Tibial nerve (tissue), 4 donors: ENCODE data around the gene FRMPD1. TPM values are rescaled to one million over a fixed set of nuclear protein-coding genes. Genes with fewer than 3 reads are reported as not detected.

Experiments used
- DNase-seq, 2 donors: peaks; one replicate each; pipeline ENCODE4 v3.0.0-alpha.2; 2019; ENCODE audit warnings: low spot score in 2 of 2
- H3K27ac ChIP-seq, 4 donors: fragments of 200-600 bp; sonication (generic) in 3 of 4; one replicate each; pipeline ENCODE4 v1.5.1; 2017 to 2019; ENCODE audit warnings: mild to moderate bottlenecking in 1 of 4
- H3K27me3 ChIP-seq, 2 donors: fragments of 200-600 bp; sonication (generic) in 1 of 2; one replicate each; pipeline versions ENCODE4 v1.5.1 to v1.6.0; 2017 to 2019
- H3K36me3 ChIP-seq, 3 donors: fragments of 200-600 bp; sonication (generic); one replicate each; pipeline ENCODE4 v1.5.1; 2018 to 2019
- H3K4me1 ChIP-seq, 4 donors: fragments of 200-600 bp; sonication (generic) in 3 of 4; one replicate each; pipeline ENCODE4 v1.5.1; 2017 to 2019
- H3K4me3 ChIP-seq, 4 donors: fragments of 200-600 bp; sonication (generic) in 3 of 4; one replicate each; pipeline ENCODE4 v1.5.1; 2017 to 2019; ENCODE audit warnings: mild to moderate bottlenecking in 1 of 4, moderate library complexity in 1 of 4
- H3K9me3 ChIP-seq, 4 donors: fragments of 200-600 bp; sonication (generic) in 3 of 4; one replicate each; pipeline ENCODE4 v1.5.1; 2017 to 2019
- EP300 ChIP-seq, 2 donors: sonication (generic); formaldehyde crosslinking; IDR thresholded peaks; one replicate each; pipeline ENCODE4 v1.6.1; 2017; ENCODE audit warnings: antibody characterized with exemption in 2 of 2, mild to moderate bottlenecking in 1 of 2
- POLR2A ChIP-seq, 2 donors: fragments of 450-650 bp; IDR thresholded peaks; one replicate each; pipeline ENCODE4 v1.6.1; 2017; ENCODE audit warnings: antibody characterized with exemption in 2 of 2, mild to moderate bottlenecking in 2 of 2, moderate library complexity in 2 of 2
- WGBS, 2 donors: methylation state at CpG; one replicate each; pipeline ENCODE4 v1.1.5; 2018; 5-methylcytosine and 5-hydroxymethylcytosine counted together
- total RNA-seq, 4 donors: library from RNA; depleted of rRNA; stranded (reverse); fragments of >200 nt; gene quantifications; one replicate each; pipeline ENCODE4 v1.1.0, GENCODE V29; 2016
- TF ChIP-seq, protein P1 (sequence below), 5 experiments: fragments of 200-600 bp in 3 of 5; fragments of 450-650 bp in 2 of 5; sonication (generic) in 3 of 5; IDR thresholded peaks; one replicate each; pipeline ENCODE4 v1.5.1; 2016 to 2019; ENCODE audit warnings: antibody characterized with exemption in 5 of 5, mild to moderate bottlenecking in 3 of 5, moderate library complexity in 2 of 5

The FRMPD1 gene
- total RNA-seq, 4 donors from 2014 or later = 0.30 to 1.6 (median 0.42) TPM; not detected in 1

DNA sequence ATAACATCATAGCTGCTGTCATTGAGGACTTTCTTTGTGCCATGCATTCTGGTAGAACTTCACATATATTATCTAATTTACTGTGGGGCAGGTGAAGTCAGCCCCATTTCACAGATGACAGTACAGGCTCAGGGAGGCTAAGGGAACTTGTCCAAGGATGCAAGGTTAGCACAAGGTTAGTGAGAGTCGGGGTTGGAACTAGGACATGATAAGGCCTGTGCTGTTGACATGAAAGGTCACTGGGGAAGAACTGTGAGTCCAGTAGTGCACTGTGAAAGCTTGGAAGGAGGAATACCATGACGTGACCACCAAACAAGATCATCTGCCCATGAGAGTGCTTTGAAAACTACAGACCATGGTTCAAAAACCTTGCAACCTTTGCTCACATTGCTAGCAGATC, 26.7 kb downstream of the FRMPD1 start:
- DNase-seq = no peak
- H3K9me3 ChIP-seq = no peaks in the 10 kb centered on the region
- no peak overlapping the region for H3K27ac ChIP-seq
- no peaks in the 10 kb centered on the region for H3K4me1 ChIP-seq
- H3K27me3 ChIP-seq = no peaks in the 10 kb centered on the region
- 81 to 94% methylated on average over 2 of the region's 2 CpGs for WGBS, 2 donors
- H3K36me3 ChIP-seq = no peaks in the 10 kb centered on the region
- H3K4me3 ChIP-seq = no peak overlapping the region
- TF ChIP-seq POLR2A (IDR thresholded peaks at IDR 0.05) = no peak

DNA sequence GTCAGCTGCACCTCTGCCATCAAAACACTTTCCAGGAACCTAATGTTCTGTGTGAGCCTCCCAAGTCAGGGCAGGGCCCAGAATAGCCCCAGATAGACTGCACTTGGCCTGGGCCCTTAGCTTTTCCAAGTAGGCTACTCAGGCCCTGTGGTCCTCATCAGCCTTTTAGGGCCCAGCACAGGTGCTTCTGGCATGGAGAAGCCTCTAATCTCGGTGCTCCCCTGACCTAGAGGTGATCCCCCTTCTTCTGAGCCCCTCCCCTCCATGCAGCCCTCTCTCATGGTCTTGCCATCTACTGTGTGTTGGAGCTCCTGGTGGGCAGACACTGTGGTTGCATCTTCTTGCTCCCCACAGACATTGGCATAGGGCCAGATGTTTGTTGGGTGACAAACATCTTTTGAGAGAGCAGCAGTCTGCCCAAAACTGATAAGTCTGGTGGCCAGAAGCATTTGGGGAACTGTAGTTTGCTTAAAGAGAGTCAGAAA, 28.1 kb downstream of the FRMPD1 start:
- no peak overlapping the region for H3K27ac ChIP-seq
- H3K27me3 ChIP-seq = peaks cover 0 to 5% of the 10 kb centered on the region in 2 donors
- DNase-seq = no peak
- no peaks in the 10 kb centered on the region for H3K4me1 ChIP-seq
- 67 to 78% methylated on average over 1 of the region's 1 CpG for WGBS, 2 donors
- no peaks in the 10 kb centered on the region for H3K9me3 ChIP-seq
- no peak overlapping the region for H3K4me3 ChIP-seq
- H3K36me3 ChIP-seq = no peaks in the 10 kb centered on the region
- TF ChIP-seq, protein P1, sequence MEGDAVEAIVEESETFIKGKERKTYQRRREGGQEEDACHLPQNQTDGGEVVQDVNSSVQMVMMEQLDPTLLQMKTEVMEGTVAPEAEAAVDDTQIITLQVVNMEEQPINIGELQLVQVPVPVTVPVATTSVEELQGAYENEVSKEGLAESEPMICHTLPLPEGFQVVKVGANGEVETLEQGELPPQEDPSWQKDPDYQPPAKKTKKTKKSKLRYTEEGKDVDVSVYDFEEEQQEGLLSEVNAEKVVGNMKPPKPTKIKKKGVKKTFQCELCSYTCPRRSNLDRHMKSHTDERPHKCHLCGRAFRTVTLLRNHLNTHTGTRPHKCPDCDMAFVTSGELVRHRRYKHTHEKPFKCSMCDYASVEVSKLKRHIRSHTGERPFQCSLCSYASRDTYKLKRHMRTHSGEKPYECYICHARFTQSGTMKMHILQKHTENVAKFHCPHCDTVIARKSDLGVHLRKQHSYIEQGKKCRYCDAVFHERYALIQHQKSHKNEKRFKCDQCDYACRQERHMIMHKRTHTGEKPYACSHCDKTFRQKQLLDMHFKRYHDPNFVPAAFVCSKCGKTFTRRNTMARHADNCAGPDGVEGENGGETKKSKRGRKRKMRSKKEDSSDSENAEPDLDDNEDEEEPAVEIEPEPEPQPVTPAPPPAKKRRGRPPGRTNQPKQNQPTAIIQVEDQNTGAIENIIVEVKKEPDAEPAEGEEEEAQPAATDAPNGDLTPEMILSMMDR (IDR thresholded peaks at IDR 0.05) = no peak
- TF ChIP-seq POLR2A (IDR thresholded peaks at IDR 0.05) (no peak), EP300 (IDR thresholded peaks at IDR 0.05) (no peak)

DNA sequence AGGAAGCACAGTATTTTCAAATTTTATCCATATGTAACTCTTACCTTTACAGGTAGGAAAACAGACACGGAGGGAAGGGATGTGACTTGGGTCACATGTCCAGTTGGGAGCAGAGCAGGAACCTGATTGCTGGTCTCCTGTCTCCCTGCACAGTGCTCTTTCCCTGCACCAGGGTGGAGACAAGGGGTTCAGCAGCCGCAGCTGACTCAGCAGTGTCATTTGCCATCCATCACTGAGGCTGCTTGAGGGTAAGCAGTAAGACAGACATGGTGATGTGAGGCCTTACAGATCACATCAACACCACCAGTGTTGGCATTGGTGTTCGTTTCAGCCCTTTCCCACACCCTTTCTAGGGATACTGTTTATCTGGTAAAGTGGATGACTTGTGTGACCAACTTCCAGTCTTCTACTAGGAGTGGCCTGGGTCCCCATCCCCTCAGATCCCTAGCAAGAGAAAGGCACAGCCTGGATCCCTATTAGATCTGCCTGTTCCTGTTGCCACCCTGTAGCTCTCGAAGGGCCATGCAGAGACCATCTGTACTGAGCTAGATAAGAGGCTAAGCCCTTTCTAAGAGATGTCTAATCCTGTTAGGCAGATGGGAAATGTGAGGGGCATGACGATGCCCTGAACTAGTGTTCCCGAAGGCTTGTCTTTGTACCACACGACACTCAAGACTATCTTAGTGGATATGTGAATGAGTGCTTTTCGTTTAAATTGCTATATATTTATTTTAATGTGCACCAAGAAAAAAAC, 29.1 kb downstream of the FRMPD1 start:
- H3K9me3 ChIP-seq = no peaks in the 10 kb centered on the region
- TF ChIP-seq POLR2A (IDR thresholded peaks at IDR 0.05) (no peak), EP300 (IDR thresholded peaks at IDR 0.05) (no peak)
- TF ChIP-seq, protein P1 (IDR thresholded peaks at IDR 0.05) = no peak
- no peak overlapping the region for H3K27ac ChIP-seq
- DNase-seq = no peak
- H3K36me3 ChIP-seq = no peaks in the 10 kb centered on the region
- peaks cover 0 to 7% of the 10 kb centered on the region in 2 donors for H3K27me3 ChIP-seq
- no peak overlapping the region for H3K4me3 ChIP-seq
- WGBS, 2 donors = 79 to 81% methylated on average over 8 of the region's 8 CpGs
- H3K4me1 ChIP-seq = no peaks in the 10 kb centered on the region

GRCh38 chr9:37682951-37683350, 32.2 kb downstream of the FRMPD1 start:
- no peak for DNase-seq

DNA sequence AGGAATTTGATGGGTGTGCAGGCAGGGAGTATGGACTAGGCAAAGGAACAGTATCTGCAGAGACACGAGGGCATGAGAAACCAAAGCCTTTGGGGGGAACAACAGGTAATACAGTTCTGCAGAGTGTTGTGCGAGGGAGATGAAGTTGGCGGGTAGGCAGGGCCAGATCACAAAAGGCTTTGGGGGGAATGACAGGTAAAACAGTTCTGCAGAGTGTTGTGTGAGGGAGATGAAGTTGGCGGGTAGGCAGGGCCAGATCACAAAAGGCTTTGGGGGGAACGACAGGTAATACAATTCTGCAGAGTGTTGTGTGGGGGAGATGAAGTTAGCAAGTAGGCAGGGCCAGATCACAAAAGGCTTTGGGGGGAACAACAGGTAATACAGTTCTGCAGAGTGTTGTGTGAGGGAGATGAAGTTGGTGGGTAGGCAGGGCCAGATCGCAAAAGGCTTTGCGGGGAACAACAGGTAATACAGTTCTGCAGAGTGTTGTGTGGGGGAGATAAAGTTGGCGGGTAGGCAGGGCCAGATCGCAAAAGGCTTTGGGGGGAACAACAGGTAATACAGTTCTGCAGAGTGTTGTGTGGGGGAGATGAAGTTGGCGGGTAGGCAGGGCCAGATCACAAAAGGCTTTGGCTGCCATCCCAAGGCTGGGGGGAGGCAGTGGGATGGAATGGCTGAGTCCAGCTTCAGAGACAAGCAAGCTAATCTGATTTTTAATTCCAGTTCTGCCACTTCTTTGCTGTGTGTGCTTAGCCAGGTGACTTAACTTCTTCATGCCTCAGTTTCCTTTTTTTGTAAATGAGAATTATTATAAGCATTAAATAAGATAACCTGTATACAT, 33.0 kb downstream of the FRMPD1 start:
- WGBS, 2 donors = 64 to 65% methylated on average over 10 of the region's 10 CpGs
- Histone ChIP-seq H3K9me3 (no peaks in the 10 kb centered on the region), H3K4me3 (no peak overlapping the region), H3K27me3 (peaks cover 0 to 7% of the 10 kb centered on the region in 2 donors), H3K27ac (no peak overlapping the region), H3K4me1 (no peaks in the 10 kb centered on the region), H3K36me3 (no peaks in the 10 kb centered on the region)
- no peak for DNase-seq
- TF ChIP-seq EP300 (IDR thresholded peaks at IDR 0.05) (no peak), POLR2A (IDR thresholded peaks at IDR 0.05) (no peak)
- TF ChIP-seq, protein P1 (IDR thresholded peaks at IDR 0.05) = no peak

More at GRCh38 chr9:37682951-37683350, 32.2 kb downstream of the FRMPD1 start:
- Histone ChIP-seq H3K4me1 (no peaks in the 10 kb centered on the region), H3K4me3 (no peak overlapping the region), H3K27me3 (peaks cover 0 to 7% of the 10 kb centered on the region in 2 donors), H3K9me3 (no peaks in the 10 kb centered on the region), H3K36me3 (no peaks in the 10 kb centered on the region), H3K27ac (no peak overlapping the region)
- WGBS, 2 donors = 70 to 72% methylated on average over 3 of the region's 3 CpGs
- TF ChIP-seq, protein P1 (IDR thresholded peaks at IDR 0.05) = no peak
- no peak for TF ChIP-seq POLR2A (IDR thresholded peaks at IDR 0.05)
- no peak for TF ChIP-seq EP300 (IDR thresholded peaks at IDR 0.05)
